HG02870 (cell line): ENCODE results near the gene RBM3.

Source experiments
- ATAC-seq: cut with Tn5 transposase; IDR thresholded peaks from one replicate; pipeline ENCODE4 v1.9.1; 2021; ENCODE audit warnings: mild to moderate bottlenecking, moderate library complexity; ENCODE audit not compliant: unreplicated experiment

Gene RBM3

DNA sequence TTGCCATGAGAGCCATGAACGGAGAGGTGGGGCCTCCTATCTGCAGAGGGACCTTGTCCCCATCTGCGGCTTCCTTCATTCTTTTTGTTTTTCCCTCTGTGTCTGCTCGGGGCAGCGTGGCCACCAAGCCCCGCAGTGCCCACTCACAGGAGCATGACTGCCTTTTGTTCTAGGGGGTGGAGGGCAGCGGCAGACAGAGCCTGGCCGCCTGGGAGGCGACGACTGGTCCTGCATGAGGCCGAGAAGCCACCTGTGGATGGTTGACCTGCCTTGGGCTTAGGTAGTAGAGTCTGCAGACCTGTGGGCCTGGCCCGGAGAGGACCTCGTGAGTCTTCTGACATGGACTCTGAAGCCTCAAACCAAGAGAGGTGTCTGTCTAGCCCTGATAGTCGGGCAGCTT is 1.4 kb downstream of the RBM3 start:
- no peak for ATAC-seq

DNA sequence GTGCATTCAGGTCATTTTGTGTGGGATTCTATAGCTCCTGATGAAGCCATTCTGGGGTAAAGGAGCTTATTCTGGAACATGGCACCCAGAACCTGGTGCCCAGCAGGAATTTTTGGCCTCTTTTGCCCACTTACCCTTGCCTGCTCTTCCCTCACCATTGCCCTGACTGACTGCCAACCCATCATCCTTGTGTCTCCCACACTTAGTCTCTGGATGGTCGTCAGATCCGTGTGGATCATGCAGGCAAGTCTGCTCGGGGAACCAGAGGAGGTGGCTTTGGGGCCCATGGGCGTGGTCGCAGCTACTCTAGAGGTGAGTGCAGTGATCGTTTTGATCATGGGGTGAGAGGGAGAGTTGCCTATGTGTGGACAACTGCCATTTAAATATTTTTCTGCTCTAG is 1.8 kb downstream of the RBM3 start:
- no peak for ATAC-seq

DNA sequence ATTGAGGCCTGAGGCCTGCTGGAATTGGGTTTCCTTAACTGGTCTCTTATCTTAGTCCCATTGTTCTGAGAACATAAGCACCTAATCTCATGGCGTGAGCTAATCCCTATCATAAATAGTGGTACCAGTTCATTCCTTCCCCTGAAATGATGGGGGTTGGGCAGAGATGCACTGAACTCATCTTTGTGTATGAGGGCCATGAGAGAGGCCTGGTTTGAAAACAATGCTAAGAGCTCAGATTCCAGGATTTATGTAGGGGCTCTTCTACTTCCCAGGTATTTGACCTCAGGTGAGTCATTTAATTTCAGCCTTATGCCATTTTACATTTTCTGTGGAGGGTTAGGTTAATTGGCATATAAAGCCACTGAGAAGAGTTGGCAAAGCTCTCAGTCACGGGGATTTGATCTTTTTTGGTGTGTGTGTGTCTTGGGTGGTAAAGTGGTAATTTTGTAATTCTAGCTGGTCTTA is 4.4 kb downstream of the RBM3 start:
- ATAC-seq: no peak

DNA sequence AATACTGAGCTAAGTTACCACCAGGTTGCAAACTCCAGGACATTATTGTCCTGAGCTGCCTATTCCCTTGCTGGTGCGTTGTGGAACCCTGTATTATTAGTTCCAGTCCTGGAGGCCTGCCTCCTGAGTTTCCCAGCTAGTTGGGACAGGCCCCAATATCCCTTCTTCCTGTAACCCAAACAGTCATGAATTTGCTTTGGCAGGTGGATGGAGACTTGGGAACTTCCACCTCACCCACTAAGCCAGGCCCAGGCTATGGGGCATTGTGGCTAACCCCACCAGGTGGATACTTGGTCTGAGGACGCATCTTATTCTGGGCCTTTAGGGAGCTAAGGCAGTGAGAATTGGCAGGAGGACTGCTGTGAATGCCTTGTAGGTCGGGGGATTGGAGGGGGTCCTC is 5.0 kb downstream of the RBM3 start:
- ATAC-seq: no peak

DNA sequence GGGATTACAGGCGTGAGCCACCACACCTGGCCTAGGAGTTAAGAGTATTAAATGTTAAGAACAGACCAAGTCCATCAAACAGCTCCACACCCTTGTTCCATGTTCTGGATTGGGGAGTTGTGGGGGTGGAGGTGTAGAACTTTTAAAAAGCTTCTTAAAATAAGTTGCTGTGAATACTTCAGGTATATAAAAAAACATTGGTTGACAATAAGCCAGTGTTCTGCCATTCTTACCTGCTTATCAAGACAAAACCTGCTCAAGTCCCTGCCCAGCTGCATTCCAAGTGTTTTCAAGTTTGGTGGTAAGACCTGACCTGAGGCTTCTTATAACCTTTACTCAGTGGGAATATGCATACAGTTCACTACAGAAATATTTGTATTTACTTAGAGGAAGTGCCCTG is 6.4 kb downstream of the RBM3 start:
- ATAC-seq: no peak

DNA sequence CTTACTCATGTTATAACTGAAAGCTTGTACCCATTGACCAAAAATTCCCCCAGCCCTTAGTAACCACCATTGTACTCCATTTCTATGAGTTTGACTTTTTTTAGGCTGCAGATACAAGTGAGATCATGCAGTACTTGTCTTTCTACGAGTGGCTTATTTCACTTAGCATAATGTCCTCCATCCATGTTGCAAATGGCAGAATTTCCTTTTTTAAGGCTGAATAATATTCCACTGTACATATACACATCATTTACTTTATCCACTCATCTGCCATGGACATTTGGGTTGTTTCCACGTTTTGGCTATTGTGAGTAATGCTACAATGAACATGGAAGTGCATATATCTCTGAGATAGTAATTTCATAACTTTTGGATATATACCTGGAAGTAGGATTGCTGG is 10.4 kb downstream of the RBM3 start:
- no peak for ATAC-seq

DNA sequence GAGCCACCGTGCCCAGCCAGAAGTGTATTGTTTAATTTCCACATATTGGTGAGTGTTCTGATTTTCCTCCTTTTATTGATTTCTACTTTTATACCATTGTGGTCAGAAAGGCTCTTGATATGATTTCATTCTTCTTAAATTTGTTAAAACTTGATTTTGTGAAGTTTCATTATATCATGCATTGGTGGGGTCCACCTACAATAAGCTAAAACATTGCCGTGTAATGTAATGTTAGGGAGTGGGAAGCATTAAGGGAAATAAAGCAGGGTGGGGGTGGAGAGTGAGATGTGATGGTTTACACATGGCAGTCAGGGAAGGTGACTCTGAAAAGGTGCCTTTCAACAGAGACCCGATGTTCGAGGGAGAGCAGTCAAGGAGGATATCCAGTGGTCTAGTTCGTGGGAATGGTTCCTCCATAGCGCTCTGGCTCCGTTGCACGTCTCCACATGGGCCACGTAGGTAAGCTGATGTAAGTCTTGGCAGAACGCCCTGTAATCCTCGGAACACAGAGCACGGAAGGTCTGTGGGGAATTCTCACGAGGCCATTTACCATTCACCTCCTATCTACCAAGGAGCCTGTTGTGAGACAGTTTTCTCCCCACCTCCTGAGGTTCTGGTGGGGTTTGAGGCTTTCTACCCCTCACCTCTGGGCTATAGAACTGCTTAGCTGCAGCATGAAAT is 15.3 kb downstream of the RBM3 start:
- no peak for ATAC-seq

DNA sequence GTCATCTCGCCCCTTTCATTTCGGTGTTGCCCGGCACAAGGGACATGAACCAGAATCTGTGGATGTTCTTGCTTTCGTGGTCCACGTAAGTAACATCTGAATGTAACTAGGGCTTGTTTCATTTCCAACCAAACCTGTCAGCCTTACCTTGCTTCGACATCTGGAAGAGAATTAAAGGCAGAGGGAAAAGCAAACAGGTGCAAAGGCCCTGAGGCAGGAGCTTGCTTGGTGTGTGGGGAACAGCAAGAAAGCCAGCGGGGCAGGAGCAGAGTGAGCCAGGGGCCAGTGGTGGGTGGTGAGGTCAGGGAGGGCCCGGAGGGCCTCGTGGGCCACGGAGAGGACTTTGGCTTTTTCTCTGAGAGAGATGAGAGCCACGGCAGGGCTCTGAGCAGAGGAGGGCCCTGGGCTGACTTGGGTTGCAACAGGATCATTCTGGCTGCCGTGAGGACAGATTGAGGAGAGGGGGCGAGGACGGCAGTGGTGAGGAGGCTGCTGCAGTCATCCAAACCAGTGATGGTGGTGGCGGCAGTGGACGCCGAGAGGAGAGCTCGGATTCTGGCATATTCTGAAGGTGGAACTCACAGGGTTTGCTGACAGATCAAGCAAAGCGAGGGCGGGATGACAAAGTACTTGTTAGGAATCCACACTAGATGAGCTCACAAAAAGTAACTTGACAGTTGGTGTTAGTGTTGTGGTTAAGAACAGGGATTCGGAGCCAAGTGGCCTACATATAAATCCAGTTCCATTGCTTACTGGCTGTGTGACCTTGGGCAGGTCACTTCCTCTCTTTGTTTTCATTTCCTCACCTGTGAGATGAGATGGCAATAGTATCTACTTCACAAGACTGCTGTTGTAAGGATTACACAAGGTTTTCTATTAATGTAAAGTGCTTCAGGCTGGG is 16.2 kb downstream of the RBM3 start:
- no peak for ATAC-seq

DNA sequence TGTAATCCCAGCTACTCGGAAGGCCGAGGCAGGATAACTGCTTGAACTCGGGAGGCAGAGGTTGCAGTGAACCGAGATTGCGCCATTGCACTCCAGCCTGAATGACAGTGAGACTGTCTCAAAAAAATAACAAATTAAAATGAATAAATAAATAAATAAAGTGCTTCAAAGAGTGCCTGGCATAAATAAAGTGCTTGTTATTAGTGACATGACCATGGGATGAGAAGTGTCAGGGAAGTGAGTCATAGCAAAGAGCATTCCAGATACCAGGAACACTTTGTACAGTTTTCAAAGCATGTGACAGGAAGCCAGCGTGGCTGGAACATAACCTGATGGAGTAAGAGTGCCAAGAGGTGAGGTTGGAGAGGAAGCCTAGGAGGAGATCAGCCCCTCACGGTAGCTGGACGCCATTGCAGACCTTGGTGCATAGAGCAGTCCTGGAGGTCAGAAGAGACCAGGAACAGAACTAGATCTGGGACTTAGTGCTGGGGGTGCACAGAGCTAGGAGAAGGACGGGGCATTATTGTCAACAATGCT is 17.0 kb downstream of the RBM3 start:
- no peak for ATAC-seq

DNA sequence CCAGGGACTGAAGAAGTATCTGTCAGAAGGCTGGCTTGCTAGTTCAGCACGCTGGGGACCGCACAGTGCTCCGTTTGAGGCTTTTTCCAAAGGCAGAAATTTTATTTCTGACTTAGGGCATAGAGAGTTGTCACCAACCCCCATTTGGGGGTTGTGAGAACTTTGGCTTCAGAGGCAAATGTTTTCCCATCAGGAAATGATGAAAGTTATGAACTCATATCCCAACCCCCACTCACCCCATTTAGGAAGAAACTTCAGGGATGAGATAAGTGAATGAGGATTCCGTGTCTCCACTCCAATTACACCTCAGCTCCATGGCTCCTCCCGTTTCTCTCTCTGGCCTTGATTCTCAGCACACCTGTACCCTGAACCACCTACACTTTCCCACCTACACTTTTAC is 18.7 kb downstream of the RBM3 start:
- ATAC-seq: no peak

DNA sequence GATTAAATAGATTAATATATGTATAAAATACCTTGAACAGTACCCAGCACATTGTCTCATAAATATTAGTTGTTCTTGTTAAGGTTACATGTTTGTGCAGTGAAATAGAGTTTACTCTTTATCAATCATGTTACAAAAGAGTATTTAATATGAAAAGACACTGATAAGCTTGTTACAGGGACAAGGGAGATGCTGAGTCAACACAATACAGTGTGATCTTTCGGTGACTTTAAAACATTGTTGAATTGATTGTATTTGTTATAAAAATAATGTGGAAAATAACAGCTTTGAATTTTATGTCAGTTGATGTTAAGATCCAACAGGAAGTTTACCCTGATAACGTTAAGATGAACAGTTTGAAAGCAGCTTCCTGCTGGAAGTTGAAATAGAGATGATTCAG is 21.6 kb downstream of the RBM3 start:
- no peak for ATAC-seq

DNA sequence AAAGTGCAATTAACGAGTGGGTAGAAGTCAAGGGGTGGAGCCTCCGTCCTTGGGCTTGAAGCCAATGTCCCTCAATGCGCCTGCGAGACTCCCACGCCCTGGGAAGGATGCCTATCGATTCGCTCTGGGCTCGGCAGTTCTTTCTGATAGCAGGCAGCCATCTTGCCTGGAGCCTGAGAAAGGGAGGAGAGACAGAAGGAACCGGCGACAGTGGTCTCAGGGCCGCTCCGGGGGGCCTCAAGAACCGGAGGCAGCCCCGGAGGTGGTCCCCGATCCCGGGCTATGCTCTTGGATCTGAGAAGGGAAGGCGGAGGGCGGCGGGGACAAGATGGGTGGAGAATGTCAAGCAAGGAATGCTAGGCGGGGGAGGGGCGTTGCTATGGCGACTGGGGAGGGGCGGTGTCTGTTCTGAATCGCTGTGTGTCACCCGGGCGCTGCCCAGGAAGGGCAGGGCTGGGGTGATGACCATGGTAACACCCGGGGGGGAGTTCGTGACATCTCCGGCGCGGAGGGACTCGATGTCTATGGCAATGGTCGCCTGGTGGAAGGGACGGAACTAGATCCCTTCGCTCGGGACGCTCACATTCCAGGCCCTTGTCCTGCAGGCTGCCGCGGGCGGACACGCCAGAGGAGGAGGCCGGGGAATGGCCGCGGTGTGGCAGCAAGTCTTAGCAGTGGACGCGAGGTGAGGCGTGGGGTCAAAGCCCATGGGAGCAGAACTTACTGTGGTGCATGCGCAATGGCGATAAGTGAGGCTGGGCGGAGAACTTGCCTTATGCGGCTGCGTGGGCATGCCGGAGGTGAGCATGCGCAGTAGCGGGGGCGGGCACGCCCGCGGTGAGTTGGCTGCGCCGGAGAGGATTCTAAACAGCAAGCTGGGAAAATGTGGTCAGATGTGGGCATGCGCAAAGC is 23.3 kb downstream of the RBM3 start, which contains the start of gene WDR13:
TSS of gene WDR13 (plus strand) at position 140 of the 912 bp plus-strand sequence. CDS start at position 645, 505 bp downstream.
- peak; percentile 70 for ATAC-seq

DNA sequence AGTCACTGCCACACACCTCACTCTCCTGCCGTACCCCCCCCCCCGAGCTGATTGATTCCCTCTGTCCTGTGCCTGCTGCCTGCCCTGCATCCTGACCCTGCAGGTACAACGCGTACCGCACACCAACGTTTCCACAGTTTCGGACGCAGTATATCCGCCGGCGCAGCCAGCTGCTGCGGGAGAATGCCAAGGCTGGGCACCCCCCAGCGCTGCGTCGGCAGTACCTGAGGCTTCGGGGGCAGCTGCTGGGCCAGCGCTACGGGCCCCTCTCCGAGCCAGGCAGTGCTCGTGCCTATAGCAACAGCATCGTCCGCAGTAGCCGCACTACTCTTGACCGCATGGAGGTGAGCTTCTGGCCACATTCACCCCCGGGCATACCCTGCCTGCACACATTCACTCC is 24.3 kb downstream of the RBM3 start:
- no peak for ATAC-seq

DNA sequence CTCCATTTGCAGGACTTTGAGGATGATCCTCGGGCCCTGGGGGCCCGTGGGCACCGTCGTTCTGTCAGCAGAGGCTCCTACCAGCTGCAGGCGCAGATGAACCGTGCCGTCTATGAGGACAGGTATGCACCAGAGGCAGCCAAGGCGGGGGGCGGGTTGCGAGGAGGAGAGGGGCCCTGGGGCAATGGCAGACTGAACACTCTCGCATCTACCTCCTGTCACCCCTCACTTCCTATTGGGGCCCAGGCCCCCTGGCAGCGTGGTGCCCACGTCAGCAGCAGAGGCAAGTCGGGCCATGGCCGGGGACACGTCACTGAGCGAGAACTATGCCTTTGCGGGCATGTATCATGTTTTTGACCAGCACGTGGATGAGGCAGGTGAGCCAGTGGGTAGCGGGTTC is 25.1 kb downstream of the RBM3 start:
- ATAC-seq: no peak

DNA sequence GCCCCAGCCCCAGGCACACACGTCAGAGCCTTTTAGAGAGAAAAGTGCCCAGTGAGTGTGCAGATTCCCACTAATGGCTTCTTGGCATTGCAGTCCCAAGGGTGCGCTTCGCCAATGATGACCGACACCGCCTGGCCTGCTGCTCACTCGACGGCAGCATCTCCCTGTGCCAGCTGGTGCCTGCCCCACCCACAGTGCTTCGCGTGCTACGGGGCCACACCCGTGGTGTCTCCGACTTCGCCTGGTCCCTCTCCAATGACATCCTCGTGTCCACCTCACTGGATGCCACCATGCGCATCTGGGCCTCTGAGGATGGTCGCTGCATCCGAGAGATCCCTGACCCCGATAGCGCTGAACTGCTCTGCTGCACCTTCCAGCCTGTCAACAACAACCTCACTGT is 25.9 kb downstream of the RBM3 start:
- no peak for ATAC-seq

DNA sequence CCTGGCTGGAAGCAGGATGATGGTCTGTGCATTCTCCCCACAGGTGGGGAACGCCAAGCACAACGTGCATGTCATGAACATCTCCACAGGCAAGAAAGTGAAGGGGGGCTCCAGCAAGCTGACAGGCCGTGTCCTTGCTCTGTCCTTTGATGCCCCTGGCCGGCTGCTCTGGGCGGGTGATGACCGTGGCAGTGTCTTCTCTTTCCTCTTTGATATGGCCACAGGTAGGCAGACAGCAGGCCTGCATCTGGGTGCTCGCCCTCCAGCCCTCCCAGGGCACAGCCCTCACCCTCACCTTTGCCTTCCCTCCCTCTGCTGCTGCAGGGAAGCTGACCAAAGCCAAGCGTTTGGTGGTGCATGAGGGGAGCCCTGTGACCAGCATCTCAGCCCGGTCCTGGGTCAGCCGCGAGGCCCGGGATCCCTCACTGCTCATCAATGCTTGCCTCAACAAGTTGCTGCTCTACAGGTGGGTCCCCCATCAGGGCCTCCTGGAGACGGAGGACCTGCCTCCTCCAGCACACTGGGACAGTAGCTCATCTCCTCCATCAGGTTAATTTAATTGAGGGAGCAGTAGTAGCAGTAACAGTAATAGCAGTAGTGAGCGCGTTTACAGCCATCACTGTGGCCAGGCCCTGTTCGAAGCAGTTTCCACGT is 27.6 kb downstream of the RBM3 start:
- no peak for ATAC-seq

DNA sequence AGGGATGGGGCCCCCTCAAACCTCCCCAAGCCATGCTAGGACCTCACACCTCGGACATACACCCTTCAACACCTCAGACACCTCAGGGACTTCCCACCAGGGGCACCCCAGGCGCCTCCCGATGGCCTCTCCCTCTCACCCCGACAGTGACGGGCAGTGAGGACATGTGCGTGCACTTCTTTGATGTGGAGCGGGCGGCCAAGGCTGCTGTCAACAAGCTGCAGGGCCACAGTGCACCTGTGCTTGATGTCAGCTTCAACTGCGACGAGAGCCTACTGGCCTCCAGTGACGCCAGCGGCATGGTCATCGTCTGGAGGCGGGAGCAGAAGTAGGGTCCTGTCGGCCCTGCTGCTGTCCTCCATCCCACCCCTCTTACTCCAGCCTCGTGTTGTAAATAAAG is 30.4 kb downstream of the RBM3 start:
- no peak for ATAC-seq

DNA sequence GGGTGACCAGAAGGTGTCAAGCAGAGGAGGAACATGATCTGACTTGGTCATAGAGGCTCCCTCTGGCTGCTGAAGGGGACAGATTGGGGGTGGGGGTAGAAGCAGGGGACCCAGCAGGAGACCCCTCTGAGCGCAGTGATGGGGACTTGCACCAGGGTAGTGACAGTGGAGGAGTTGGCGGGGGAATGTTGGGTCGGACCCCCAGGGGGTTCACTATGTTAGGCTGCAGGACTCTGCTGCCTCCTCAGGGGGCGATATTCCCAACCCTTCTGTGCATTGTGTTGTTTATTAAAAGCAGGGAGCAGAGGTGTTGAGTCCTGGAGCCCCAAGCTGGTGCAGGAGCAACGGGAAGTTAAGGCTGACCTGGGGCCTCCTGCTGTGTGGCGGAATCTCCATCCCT is 31.8 kb downstream of the RBM3 start:
- ATAC-seq: no peak

DNA sequence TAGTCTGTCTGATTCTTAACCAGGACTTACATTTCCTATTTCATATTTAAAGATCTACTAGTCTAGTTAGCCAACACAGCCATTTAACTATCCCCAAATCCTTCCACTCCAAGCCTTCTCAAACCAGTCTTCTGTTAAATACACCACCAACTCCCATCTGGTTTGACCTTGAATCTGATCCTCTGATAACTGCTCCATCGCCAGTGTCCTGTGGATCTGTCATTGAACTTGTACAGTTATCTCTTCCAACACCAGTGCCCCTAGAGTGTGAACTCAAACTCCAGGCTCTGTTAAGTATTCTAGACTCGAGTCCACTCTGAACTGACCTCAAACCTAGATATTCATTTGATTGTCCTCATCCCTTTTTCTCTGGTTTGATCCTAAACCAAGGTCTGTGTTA is 37.4 kb downstream of the RBM3 start:
- ATAC-seq: no peak

DNA sequence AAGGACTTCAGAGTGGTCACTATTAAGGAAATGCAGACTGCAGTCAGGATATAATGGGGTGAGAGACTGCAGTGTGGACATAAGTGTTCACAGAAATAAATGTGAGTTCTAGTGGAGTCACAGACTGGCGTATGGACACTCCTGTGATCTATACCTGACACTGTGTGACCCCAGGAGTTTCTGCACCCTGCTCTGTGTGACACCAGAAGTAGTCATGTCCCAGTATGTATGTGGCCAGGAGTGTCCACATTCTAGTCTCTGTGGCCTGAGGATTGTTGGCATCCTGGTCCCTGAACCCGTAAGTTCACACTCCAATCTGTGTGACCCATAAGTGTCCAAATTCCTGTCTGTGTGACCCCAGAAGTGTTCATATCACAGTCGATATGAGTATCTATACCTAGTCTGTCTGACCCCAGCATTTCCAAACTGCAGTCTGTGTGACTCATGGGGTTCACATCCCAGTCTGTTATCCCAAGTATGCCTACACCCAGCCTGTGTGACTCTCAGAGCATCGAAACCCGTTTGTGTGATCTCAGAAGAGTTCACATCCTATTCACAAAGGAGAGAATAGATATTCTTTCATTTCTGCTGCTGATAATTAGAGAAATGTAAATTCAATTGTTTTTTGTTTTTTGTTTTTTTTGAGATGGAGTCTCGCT is 39.3 kb downstream of the RBM3 start:
- ATAC-seq: no peak
